Breast epithelium (tissue), 4 donors: ENCODE data around the gene POLDIP3. TPM values are rescaled to one million over a fixed set of nuclear protein-coding genes. Genes with fewer than 3 reads are reported as not detected.

Experiments used
- DNase-seq, 2 donors: peaks; one replicate each; pipeline ENCODE4 v3.0.0-alpha.2; 2019; ENCODE audit warnings: low spot score in 2 of 2
- H3K27ac ChIP-seq, 2 donors: fragments of 200-600 bp; sonication (generic) in 1 of 2; one replicate each; pipeline ENCODE4 v1.5.1; 2016 to 2019; ENCODE audit warnings: mild to moderate bottlenecking in 1 of 2
- H3K27me3 ChIP-seq, 2 donors: fragments of 200-600 bp; sonication (generic) in 1 of 2; one replicate each; pipeline versions ENCODE4 v1.5.1 to v1.6.0; 2017 to 2019; ENCODE audit warnings: control low read depth in 1 of 2, mild to moderate bottlenecking in 1 of 2
- H3K36me3 ChIP-seq: fragments of 200-600 bp; one replicate; pipeline ENCODE4 v1.5.1; 2019
- H3K4me1 ChIP-seq, 2 donors: fragments of 200-600 bp; sonication (generic); one replicate each; pipeline ENCODE4 v1.5.1; 2016 to 2019; ENCODE audit warnings: control low read depth in 1 of 2
- H3K4me3 ChIP-seq, 3 donors: fragments of 200-600 bp; sonication (generic); 1 replicate in 2 of 3; 2 replicates in 1 of 3; pipeline ENCODE4 v1.5.1; 2016 to 2019; ENCODE audit warnings: mild to moderate bottlenecking in 3 of 3, moderate library complexity in 2 of 3
- H3K9me3 ChIP-seq, 2 donors: fragments of 200-600 bp; sonication (generic) in 1 of 2; one replicate each; pipeline ENCODE4 v1.5.1; 2016 to 2019; ENCODE audit warnings: control low read depth in 1 of 2
- POLR2A ChIP-seq: fragments of 450-650 bp; IDR thresholded peaks from one replicate; pipeline ENCODE4 v1.6.1; 2016; ENCODE audit warnings: antibody characterized with exemption, mild to moderate bottlenecking, moderate library complexity
- POLR2AphosphoS5 ChIP-seq, 3 donors: sonication (generic); formaldehyde crosslinking; IDR thresholded peaks; one replicate each; pipeline ENCODE4 v1.6.1; 2017; ENCODE audit warnings: antibody characterized with exemption in 3 of 3
- intact Hi-C: fragments of 100-400 bp; cut with DNase I; formaldehyde crosslinking; loops from one replicate; pipeline ENCODE4 v1.15.1; 2023; ENCODE audit warnings: low total_unique reads
- total RNA-seq, 3 donors: library from RNA; depleted of rRNA; stranded (reverse); fragments of >200 nt; gene quantifications; one replicate each; pipeline ENCODE4 v1.1.0, GENCODE V29; 2016
- TF ChIP-seq, protein P1 (sequence below), 3 donors: fragments of 450-650 bp; IDR thresholded peaks; one replicate each; pipeline ENCODE4 v1.5.1; 2016 to 2017; ENCODE audit warnings: antibody characterized with exemption in 3 of 3, mild to moderate bottlenecking in 3 of 3, moderate library complexity in 3 of 3

POLDIP3 gene
- total RNA-seq, 3 donors from 2014 or later, result 33.1 to 52.8 (median 38.3) TPM

DNA sequence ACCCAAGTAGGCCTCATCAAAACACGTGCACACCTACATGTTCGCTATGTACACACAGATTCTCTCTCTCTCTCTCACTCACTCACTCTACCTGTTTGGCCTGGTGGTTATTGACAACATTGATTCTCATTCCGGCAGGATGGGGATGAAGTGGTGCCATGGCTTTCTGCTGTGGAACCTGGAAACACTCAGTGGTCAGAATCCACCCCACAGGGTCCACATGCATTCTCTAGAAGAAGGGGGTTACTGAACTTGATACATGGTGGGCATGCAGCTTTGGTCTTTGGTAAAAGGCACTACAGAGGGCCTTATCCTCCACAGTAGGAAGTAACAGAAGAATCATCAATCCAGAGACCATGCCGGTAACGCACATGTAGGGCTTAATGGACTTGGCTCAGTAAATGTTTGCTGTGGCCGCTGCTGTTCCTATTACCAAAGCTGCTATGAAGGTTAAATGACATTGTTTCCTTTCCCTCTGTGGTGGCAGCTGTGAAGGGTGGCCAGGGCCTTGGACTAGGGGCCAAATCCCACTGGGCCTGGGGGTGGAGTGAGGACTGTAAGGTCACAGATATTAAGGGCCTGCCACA is 12.7 kb downstream of the POLDIP3 start:
- no peak for DNase-seq
- TF ChIP-seq, protein P1, sequence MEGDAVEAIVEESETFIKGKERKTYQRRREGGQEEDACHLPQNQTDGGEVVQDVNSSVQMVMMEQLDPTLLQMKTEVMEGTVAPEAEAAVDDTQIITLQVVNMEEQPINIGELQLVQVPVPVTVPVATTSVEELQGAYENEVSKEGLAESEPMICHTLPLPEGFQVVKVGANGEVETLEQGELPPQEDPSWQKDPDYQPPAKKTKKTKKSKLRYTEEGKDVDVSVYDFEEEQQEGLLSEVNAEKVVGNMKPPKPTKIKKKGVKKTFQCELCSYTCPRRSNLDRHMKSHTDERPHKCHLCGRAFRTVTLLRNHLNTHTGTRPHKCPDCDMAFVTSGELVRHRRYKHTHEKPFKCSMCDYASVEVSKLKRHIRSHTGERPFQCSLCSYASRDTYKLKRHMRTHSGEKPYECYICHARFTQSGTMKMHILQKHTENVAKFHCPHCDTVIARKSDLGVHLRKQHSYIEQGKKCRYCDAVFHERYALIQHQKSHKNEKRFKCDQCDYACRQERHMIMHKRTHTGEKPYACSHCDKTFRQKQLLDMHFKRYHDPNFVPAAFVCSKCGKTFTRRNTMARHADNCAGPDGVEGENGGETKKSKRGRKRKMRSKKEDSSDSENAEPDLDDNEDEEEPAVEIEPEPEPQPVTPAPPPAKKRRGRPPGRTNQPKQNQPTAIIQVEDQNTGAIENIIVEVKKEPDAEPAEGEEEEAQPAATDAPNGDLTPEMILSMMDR (IDR thresholded peaks at IDR 0.05), result no peak
- TF ChIP-seq POLR2A, result no peak
- TF ChIP-seq POLR2AphosphoS5 (IDR thresholded peaks at IDR 0.05), result no peak
- H3K4me3 ChIP-seq, result no peak overlapping the region
- no peaks in the 10 kb centered on the region for H3K36me3 ChIP-seq
- H3K27me3 ChIP-seq, result no peaks in the 10 kb centered on the region
- peak overlapping the region; percentile 49 to 86 for H3K27ac ChIP-seq
- intact Hi-C loops, result no loop called here
- H3K4me1 ChIP-seq, result peaks cover 9 to 12% of the 10 kb centered on the region in 2 donors
- no peaks in the 10 kb centered on the region for H3K9me3 ChIP-seq

DNA sequence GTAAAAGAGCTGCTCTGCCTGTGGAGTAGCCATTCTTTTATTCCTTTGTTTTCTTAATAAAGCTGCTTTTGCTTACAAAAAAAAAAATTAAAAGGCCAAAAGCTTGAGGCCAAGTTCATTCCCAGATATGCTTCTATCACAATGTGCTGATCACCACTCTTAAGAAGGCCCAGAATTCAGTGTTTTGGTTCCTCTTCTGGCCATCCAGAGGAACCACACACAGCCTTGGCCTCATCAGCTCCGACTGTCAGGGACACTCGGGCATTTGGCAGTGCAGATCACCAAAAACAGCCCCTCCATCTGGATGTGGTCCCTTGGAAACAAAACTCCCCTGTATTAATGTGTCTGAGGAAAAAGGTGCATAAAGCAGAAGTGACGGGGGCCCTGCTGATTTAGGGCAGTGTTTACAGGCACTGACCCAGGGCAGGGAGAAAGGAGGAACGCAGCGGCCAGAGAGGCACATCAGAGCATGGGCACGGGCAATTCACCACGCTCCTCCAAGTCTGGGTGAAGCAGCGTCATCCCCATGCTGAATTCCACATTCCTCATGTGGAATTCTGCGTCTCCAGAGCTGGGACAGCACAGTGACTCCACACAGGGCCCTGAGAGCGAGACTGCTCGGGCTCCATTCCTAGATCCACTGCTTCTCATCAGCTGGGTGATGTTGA is 17.7 kb downstream of the POLDIP3 start:
- no peaks in the 10 kb centered on the region for H3K9me3 ChIP-seq
- no peak overlapping the region for H3K27ac ChIP-seq
- TF ChIP-seq, protein P1 (IDR thresholded peaks at IDR 0.05), result no peak
- TF ChIP-seq POLR2AphosphoS5 (IDR thresholded peaks at IDR 0.05), result no peak
- TF ChIP-seq POLR2A, result no peak
- H3K27me3 ChIP-seq, result no peaks in the 10 kb centered on the region
- peaks cover 3% of the 10 kb centered on the region for H3K36me3 ChIP-seq
- intact Hi-C loops, result no loop called here
- peaks cover 0 to 2% of the 10 kb centered on the region in 2 donors for H3K4me1 ChIP-seq
- no peak overlapping the region for H3K4me3 ChIP-seq
- no peak for DNase-seq

DNA sequence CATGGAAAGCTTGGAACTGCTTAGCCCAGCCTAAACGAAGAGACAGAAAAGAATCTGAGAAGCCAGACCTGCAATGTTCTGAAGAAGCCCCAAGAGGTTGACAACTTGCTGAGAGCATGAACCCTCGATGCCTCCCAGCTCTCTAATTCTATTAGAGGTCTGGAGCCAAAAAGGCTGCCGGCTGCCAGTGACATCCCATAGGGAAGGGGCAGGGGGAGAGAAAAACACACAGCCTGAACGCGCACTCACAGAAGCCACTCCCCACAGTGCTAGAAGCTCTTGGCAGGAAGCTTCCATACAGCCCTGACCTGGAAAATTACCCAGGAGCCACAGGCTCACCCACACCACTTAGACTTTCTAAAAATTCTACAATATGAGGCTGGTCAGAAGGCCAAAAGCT is 18.3 kb downstream of the POLDIP3 start:
- intact Hi-C loops, result no loop called here
- no peak overlapping the region for H3K4me3 ChIP-seq
- peaks cover 6% of the 10 kb centered on the region for H3K36me3 ChIP-seq
- no peaks in the 10 kb centered on the region for H3K9me3 ChIP-seq
- no peak for TF ChIP-seq POLR2AphosphoS5 (IDR thresholded peaks at IDR 0.05)
- TF ChIP-seq, protein P1 (IDR thresholded peaks at IDR 0.05), result no peak
- no peak for TF ChIP-seq POLR2A
- no peaks in the 10 kb centered on the region for H3K27me3 ChIP-seq
- DNase-seq, result no peak
- no peak overlapping the region for H3K27ac ChIP-seq
- H3K4me1 ChIP-seq, result no peaks in the 10 kb centered on the region

DNA sequence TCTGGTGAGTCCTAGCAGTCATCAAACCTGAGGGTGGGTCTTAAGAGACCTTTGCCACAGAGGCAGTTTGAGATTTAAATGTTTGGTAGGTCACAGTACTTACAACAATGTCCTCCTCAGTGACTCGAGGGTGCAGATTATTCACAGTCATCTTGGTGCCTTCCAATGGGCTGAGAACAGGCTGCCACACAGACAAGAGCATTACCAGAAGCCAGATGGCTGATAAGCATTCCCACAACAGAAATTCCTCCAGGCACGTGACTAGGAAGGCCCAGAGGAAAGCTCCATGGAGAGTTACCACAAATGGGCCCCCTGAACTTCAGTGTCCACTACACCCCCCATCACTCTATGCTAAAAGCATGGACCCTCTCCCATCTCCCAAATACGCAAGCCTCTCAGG is 19.2 kb downstream of the POLDIP3 start:
- TF ChIP-seq POLR2A (no peak), POLR2AphosphoS5 (IDR thresholded peaks at IDR 0.05) (no peak)
- TF ChIP-seq, protein P1 (IDR thresholded peaks at IDR 0.05), result no peak
- no peak overlapping the region for H3K27ac ChIP-seq
- H3K9me3 ChIP-seq, result no peaks in the 10 kb centered on the region
- intact Hi-C loops, result no loop called here
- no peaks in the 10 kb centered on the region for H3K4me1 ChIP-seq
- H3K36me3 ChIP-seq, result peaks cover 6% of the 10 kb centered on the region
- no peaks in the 10 kb centered on the region for H3K27me3 ChIP-seq
- H3K4me3 ChIP-seq, result no peak overlapping the region
- no peak for DNase-seq

DNA sequence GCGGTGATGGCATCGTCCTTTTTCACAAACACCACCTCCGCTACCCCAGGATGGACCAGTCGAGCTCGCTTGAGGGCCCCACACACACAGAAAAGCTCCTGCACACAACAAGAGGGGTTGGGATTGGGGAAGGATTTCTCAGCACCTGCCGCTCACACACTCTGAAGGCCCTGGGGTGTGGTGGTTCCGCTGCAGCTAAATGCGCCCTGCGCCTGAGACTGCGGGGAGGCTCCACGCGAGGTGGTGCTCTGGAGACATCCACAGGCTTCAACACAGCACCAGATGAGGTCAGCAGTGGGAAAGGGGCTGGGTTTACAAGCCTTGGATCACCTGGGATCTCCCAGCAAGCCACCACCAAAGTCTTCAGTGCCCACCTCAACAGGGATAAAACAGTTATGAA is 22.7 kb downstream of the POLDIP3 start:
- H3K4me1 ChIP-seq, result no peaks in the 10 kb centered on the region
- no peak overlapping the region for H3K27ac ChIP-seq
- peaks cover 9% of the 10 kb centered on the region for H3K36me3 ChIP-seq
- TF ChIP-seq POLR2AphosphoS5 (IDR thresholded peaks at IDR 0.05), result no peak
- TF ChIP-seq POLR2A, result no peak
- TF ChIP-seq, protein P1 (IDR thresholded peaks at IDR 0.05), result no peak
- H3K9me3 ChIP-seq, result no peaks in the 10 kb centered on the region
- intact Hi-C loops, result no loop called here
- H3K4me3 ChIP-seq, result no peak overlapping the region
- no peaks in the 10 kb centered on the region for H3K27me3 ChIP-seq
- DNase-seq, result no peak
